ENCODE results near the gene DAZAP2. TPM values are rescaled to one million over a fixed set of nuclear protein-coding genes. Genes with fewer than 3 reads are reported as not detected.

DAZAP2 gene
- total and polyA plus RNA-seq, 2 experiments from 2014 or later: 277 to 348 TPM

DNA sequence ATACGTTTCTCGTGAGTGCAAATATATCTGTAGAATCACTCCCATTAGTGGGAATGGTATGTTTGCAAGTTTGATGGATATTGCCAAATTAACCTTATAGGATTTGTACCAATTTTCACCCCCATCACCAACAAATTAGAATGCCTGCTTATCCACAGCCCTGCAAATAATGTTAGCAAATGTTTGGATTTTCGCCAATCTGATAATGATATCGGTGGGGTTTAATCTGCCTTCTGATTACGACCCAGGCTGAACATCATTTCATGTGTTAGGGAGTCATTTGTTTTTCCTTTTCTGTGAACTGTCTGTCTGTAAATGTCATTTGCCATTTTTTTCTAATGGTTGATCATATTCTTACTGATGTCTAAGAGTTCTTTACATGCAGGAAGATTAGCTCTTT lies 4.1 kb upstream of the DAZAP2 start:
- Histone ChIP-seq H3K9me3 (ENCODE audit: low read depth) (no peaks in the 10 kb centered on the region), H3K9me2 (replicated peaks; ENCODE audit: insufficient read depth) (no peaks in the 10 kb centered on the region), H3K4me1 (ENCODE audit: insufficient read depth) (no peaks in the 10 kb centered on the region), H3K36me3 (replicated peaks; ENCODE audit: insufficient read depth, low read depth) (no peaks in the 10 kb centered on the region), H3K79me2 (peaks cover 3% of the 10 kb centered on the region), H2AFZ (no peak overlapping the region), H3K27me3 (no peaks in the 10 kb centered on the region), H3K27ac (no peak overlapping the region), H3K4me3 (no peak overlapping the region), H3K4me2 (no peak overlapping the region), H4K20me1 (ENCODE audit: insufficient read depth, poor library complexity, severe bottlenecking) (no peaks in the 10 kb centered on the region)
- TF ChIP-seq EZH2phosphoT487 (IDR thresholded peaks at IDR 0.05; ENCODE audit: low read depth, severe bottlenecking, unreplicated experiment): no peak
- TF ChIP-seq, protein P1, sequence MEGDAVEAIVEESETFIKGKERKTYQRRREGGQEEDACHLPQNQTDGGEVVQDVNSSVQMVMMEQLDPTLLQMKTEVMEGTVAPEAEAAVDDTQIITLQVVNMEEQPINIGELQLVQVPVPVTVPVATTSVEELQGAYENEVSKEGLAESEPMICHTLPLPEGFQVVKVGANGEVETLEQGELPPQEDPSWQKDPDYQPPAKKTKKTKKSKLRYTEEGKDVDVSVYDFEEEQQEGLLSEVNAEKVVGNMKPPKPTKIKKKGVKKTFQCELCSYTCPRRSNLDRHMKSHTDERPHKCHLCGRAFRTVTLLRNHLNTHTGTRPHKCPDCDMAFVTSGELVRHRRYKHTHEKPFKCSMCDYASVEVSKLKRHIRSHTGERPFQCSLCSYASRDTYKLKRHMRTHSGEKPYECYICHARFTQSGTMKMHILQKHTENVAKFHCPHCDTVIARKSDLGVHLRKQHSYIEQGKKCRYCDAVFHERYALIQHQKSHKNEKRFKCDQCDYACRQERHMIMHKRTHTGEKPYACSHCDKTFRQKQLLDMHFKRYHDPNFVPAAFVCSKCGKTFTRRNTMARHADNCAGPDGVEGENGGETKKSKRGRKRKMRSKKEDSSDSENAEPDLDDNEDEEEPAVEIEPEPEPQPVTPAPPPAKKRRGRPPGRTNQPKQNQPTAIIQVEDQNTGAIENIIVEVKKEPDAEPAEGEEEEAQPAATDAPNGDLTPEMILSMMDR (IDR thresholded peaks at IDR 0.05; ENCODE audit: poor library complexity): no peak
- no peak for TF ChIP-seq EZH2 (IDR thresholded peaks at IDR 0.05; ENCODE audit: borderline replicate concordance)
- 84% methylated on average over 5 of the region's 5 CpGs for WGBS (ENCODE audit: low lambda C conversion rate, missing lambda C conversion rate)
- DNase-seq (ENCODE audit: low spot score): no peak

DNA sequence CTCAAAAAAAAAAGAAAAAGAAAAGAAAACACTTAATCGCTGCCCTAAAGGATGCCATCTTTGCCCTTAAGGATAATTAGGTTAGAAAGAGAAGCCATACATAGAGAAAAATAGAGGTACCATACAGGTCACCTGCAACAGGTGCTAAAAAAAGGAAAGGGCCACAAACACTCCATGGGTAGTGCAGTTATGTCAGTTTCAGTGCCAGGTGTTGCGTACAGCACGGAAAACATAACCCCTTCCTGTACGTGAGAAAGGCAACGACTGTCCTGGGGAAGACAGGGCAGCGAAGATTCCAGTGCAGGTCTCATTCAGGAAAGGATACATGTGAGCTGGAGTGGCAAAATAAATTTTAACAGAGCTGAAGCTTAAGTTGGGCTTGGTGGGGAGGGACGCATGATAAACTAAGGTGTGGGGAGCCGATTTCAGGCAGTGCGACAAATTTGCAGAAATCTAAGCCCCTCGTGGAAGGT lies 553 bp upstream of the DAZAP2 start:
- Histone ChIP-seq H3K36me3 (replicated peaks; ENCODE audit: insufficient read depth, low read depth) (peaks cover 5% of the 10 kb centered on the region), H2AFZ (peak overlapping the region; percentile 83), H3K4me2 (peak overlapping the region; percentile 83), H3K27me3 (no peaks in the 10 kb centered on the region), H3K4me1 (ENCODE audit: insufficient read depth) (no peaks in the 10 kb centered on the region), H3K79me2 (peaks cover 24% of the 10 kb centered on the region), H3K9me2 (replicated peaks; ENCODE audit: insufficient read depth) (no peaks in the 10 kb centered on the region), H3K27ac (peak overlapping the region; percentile 70), H3K4me3 (peak overlapping the region; percentile 45), H3K9me3 (ENCODE audit: low read depth) (no peaks in the 10 kb centered on the region), H4K20me1 (ENCODE audit: insufficient read depth, poor library complexity, severe bottlenecking) (peaks cover 2% of the 10 kb centered on the region)
- peak; percentile 25 for DNase-seq (ENCODE audit: low spot score)
- 25% methylated on average over 10 of the region's 10 CpGs for WGBS (ENCODE audit: low lambda C conversion rate, missing lambda C conversion rate)
- TF ChIP-seq EZH2 (IDR thresholded peaks at IDR 0.05; ENCODE audit: borderline replicate concordance) (no peak), EZH2phosphoT487 (IDR thresholded peaks at IDR 0.05; ENCODE audit: low read depth, severe bottlenecking, unreplicated experiment) (no peak)
- TF ChIP-seq, protein P1 (IDR thresholded peaks at IDR 0.05; ENCODE audit: poor library complexity): no peak

GRCh38 chr12:51240971-51241370 lies 2.3 kb downstream of the DAZAP2 start:
- H3K79me2 ChIP-seq: peaks cover 24% of the 10 kb centered on the region
- H3K27me3 ChIP-seq: no peaks in the 10 kb centered on the region
- no peak overlapping the region for H3K4me2 ChIP-seq
- no peaks in the 10 kb centered on the region for H3K9me2 ChIP-seq (replicated peaks; ENCODE audit: insufficient read depth)
- no peak overlapping the region for H3K27ac ChIP-seq
- DNase-seq (ENCODE audit: low spot score): no peak
- H3K9me3 ChIP-seq (ENCODE audit: low read depth): no peaks in the 10 kb centered on the region
- no peak for TF ChIP-seq EZH2phosphoT487 (IDR thresholded peaks at IDR 0.05; ENCODE audit: low read depth, severe bottlenecking, unreplicated experiment)
- TF ChIP-seq, protein P1 (IDR thresholded peaks at IDR 0.05; ENCODE audit: poor library complexity): no peak
- TF ChIP-seq EZH2 (IDR thresholded peaks at IDR 0.05; ENCODE audit: borderline replicate concordance): no peak
- H2AFZ ChIP-seq: no peak overlapping the region
- peaks cover 5% of the 10 kb centered on the region for H3K36me3 ChIP-seq (replicated peaks; ENCODE audit: insufficient read depth, low read depth)
- peaks cover 2% of the 10 kb centered on the region for H4K20me1 ChIP-seq (ENCODE audit: insufficient read depth, poor library complexity, severe bottlenecking)
- 78% methylated on average over 2 of the region's 2 CpGs for WGBS (ENCODE audit: low lambda C conversion rate, missing lambda C conversion rate)
- H3K4me1 ChIP-seq (ENCODE audit: insufficient read depth): no peaks in the 10 kb centered on the region
- no peak overlapping the region for H3K4me3 ChIP-seq

All from hepatocyte (in vitro differentiated cells).